ENCODE measurements around the gene CALU. TPM values are rescaled to one million over a fixed set of nuclear protein-coding genes. Genes with fewer than 3 reads are reported as not detected.

Gene CALU
- total RNA-seq, 6 donors from 2014 or later, result 25.1 to 113 (median 76.6) TPM

DNA sequence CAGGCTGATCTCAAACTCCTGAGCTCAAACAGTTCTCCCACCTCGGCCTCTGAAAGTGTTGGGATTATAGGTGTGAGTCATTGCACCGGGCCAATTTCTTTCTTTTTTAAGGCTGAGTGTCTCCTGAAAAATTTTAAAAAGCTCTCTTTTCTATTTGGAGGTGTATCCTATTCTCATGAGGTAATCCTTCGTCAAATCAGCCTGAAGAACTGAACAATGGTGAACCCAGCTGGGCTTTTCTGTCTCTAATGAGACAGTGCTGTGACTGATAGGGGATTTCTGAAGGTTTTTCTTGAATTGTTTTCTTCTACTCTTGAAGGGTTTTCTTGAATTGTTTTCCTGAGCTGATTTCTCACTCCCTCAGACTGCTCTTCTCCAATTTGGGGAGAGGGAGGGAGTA, 30.9 kb upstream of the CALU start:
- ATAC-seq (ENCODE audit: low FRiP score in 2 of 2) (no peak), DNase-seq (no peak)
- H3K36me3 ChIP-seq, result no peaks in the 10 kb centered on the region
- WGBS, 2 donors, result 90 to 100% methylated on average over 3 of the region's 3 CpGs
- TF ChIP-seq, protein P1, sequence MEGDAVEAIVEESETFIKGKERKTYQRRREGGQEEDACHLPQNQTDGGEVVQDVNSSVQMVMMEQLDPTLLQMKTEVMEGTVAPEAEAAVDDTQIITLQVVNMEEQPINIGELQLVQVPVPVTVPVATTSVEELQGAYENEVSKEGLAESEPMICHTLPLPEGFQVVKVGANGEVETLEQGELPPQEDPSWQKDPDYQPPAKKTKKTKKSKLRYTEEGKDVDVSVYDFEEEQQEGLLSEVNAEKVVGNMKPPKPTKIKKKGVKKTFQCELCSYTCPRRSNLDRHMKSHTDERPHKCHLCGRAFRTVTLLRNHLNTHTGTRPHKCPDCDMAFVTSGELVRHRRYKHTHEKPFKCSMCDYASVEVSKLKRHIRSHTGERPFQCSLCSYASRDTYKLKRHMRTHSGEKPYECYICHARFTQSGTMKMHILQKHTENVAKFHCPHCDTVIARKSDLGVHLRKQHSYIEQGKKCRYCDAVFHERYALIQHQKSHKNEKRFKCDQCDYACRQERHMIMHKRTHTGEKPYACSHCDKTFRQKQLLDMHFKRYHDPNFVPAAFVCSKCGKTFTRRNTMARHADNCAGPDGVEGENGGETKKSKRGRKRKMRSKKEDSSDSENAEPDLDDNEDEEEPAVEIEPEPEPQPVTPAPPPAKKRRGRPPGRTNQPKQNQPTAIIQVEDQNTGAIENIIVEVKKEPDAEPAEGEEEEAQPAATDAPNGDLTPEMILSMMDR (IDR thresholded peaks at IDR 0.05), result no peak
- TF ChIP-seq EP300 (IDR thresholded peaks at IDR 0.05) (no peak), POLR2AphosphoS5 (IDR thresholded peaks at IDR 0.05) (no peak), POLR2A (IDR thresholded peaks at IDR 0.05) (no peak)
- no peaks in the 10 kb centered on the region for H3K9me3 ChIP-seq
- no peak overlapping the region for H3K4me3 ChIP-seq
- H3K27ac ChIP-seq, result no peak overlapping the region
- peaks cover 0 to 9% (median 0%) of the 10 kb centered on the region in 4 donors for H3K4me1 ChIP-seq
- no peaks in the 10 kb centered on the region for H3K27me3 ChIP-seq

- no peaks in the 10 kb centered on the region for H3K27me3 ChIP-seq
- TF ChIP-seq POLR2AphosphoS5 (IDR thresholded peaks at IDR 0.05) (no peak), EP300 (IDR thresholded peaks at IDR 0.05) (no peak), POLR2A (IDR thresholded peaks at IDR 0.05) (no peak)
- TF ChIP-seq, protein P1 (IDR thresholded peaks at IDR 0.05), result no peak
- H3K36me3 ChIP-seq, result no peaks in the 10 kb centered on the region
- no peak for DNase-seq
- H3K4me3 ChIP-seq, result no peak overlapping the region
- peaks cover 0 to 9% (median 0%) of the 10 kb centered on the region in 4 donors for H3K4me1 ChIP-seq
- H3K9me3 ChIP-seq, result no peaks in the 10 kb centered on the region
- H3K27ac ChIP-seq, result no peak overlapping the region
- ATAC-seq (ENCODE audit: low FRiP score in 2 of 2), result no peak
- WGBS, 2 donors, result 81 to 82% methylated on average over 3 of the region's 3 CpGs
These were observed 30.3 kb upstream of the CALU start for GRCh38 chr7:128708824-128709223.

DNA sequence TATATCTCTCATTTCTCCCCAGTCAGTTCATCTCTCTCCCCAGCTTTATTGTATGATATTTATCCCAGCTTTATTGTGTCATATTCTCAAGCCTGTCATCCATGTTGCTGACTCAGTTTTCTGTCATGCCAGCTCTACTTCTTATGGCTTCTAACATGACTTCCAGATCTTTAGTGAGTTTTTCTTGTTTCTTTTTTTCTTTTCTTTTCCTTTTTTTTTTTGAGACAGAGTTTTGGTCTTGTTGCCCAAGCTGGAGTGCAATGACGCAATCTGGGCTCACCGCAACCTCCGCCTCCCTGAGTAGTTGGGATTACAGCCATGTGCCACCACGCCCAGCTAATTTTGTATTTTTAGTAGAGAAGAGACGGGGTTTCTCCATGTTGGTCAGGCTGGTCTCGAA, 28.7 kb upstream of the CALU start:
- Histone ChIP-seq H3K27ac (no peak overlapping the region), H3K9me3 (no peaks in the 10 kb centered on the region), H3K4me1 (peaks cover 0 to 13% (median 2%) of the 10 kb centered on the region in 4 donors), H3K27me3 (no peaks in the 10 kb centered on the region), H3K4me3 (no peak overlapping the region), H3K36me3 (no peaks in the 10 kb centered on the region)
- no peak for ATAC-seq (ENCODE audit: low FRiP score in 2 of 2)
- TF ChIP-seq POLR2A (IDR thresholded peaks at IDR 0.05) (no peak), EP300 (IDR thresholded peaks at IDR 0.05) (no peak), POLR2AphosphoS5 (IDR thresholded peaks at IDR 0.05) (no peak)
- TF ChIP-seq, protein P1 (IDR thresholded peaks at IDR 0.05), result no peak
- DNase-seq, result peak in 1 of 2 donors; percentile 71
- 35 to 67% methylated on average over 6 of the region's 6 CpGs for WGBS, 2 donors

DNA sequence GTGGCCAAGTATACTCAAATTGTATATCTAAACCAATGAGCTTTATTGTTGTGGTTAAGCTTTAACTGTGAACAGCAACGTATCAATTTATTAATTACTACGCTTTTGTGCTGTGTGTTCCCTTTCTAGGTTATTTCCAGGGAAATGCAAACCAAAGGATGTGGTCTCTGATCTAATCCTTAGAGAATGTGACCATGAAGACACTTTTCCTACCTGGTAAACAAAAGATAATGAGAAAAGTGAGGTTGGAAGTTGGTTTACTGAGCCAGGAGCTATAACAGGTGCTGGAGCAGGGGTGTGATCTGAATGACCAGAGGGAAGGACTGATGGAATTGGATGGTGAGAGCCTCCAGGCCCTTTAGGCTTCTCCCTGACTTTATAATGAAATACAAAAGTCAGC, 25.4 kb upstream of the CALU start:
- no peak overlapping the region for H3K27ac ChIP-seq
- no peaks in the 10 kb centered on the region for H3K27me3 ChIP-seq
- H3K4me3 ChIP-seq, result no peak overlapping the region
- no peak for ATAC-seq (ENCODE audit: low FRiP score in 2 of 2)
- peaks cover 0 to 13% (median 2%) of the 10 kb centered on the region in 4 donors for H3K4me1 ChIP-seq
- WGBS, 2 donors, result 86 to 94% methylated on average over 2 of the region's 2 CpGs
- TF ChIP-seq, protein P1 (IDR thresholded peaks at IDR 0.05), result no peak
- TF ChIP-seq POLR2A (IDR thresholded peaks at IDR 0.05) (no peak), POLR2AphosphoS5 (IDR thresholded peaks at IDR 0.05) (no peak), EP300 (IDR thresholded peaks at IDR 0.05) (no peak)
- no peak for DNase-seq
- no peaks in the 10 kb centered on the region for H3K36me3 ChIP-seq
- H3K9me3 ChIP-seq, result no peaks in the 10 kb centered on the region
